HepG2 (cell line): ENCODE data around the gene NEU1. TPM values are rescaled to one million over a fixed set of nuclear protein-coding genes. Genes with fewer than 3 reads are reported as not detected.
A peak's percentile ranks its signal among the peaks of the same experiment; 100 is the strongest.

Experiments used
- ARID2 ChIP-seq: sonication (generic); formaldehyde crosslinking; IDR thresholded peaks from 2 replicates; pipeline ENCODE4 v1.8.1; 2022; ENCODE audit warnings: mild to moderate bottlenecking, missing genetic modification reagents, borderline replicate concordance
- ATF7-NPFF ChIP-seq: sonication (generic); formaldehyde crosslinking; IDR thresholded peaks from 2 replicates; pipeline ENCODE4 v1.8.1; 2023; ENCODE audit warnings: mild to moderate bottlenecking, low read depth, missing genetic modification reagents, moderate library complexity
- ATM ChIP-seq: fragments of 450-650 bp; IDR thresholded peaks from 2 replicates; pipeline ENCODE4 v1.7.1; 2017; ENCODE audit warnings: mild to moderate bottlenecking, borderline replicate concordance
- DR1 ChIP-seq: sonication (generic); formaldehyde crosslinking; IDR thresholded peaks from 2 replicates; pipeline ENCODE4 v1.8.0; 2021; ENCODE audit warnings: mild to moderate bottlenecking, missing genetic modification reagents, inconsistent platforms
- ISL2 ChIP-seq: sonication (generic); formaldehyde crosslinking; IDR thresholded peaks from 2 replicates; pipeline ENCODE4 v1.5.0; 2020; ENCODE audit warnings: missing genetic modification reagents
- ISX ChIP-seq: sonication (generic); formaldehyde crosslinking; conservative IDR thresholded peaks from 2 replicates; pipeline ENCODE4 v1.5.0; 2020; ENCODE audit warnings: missing genetic modification reagents
- MIER2 ChIP-seq: IDR thresholded peaks from 2 replicates; pipeline ENCODE4 v1.6.1; 2016; ENCODE audit warnings: missing biosample characterization, missing genetic modification reagents
- MTERF4 ChIP-seq: sonication (generic); formaldehyde crosslinking; IDR thresholded peaks from 2 replicates; pipeline ENCODE4 v1.8.0; 2023; ENCODE audit warnings: mild to moderate bottlenecking, missing genetic modification reagents
- NKX3-1 ChIP-seq: sonication (generic); formaldehyde crosslinking; IDR thresholded peaks from 2 replicates; pipeline ENCODE4 v1.5.0; 2020; ENCODE audit warnings: missing genetic modification reagents
- NR2F1 ChIP-seq, 2 experiments: fragments of 450-650 bp in 1 of 2; formaldehyde crosslinking in 1 of 2; IDR thresholded peaks; 2 replicates each; pipeline versions ENCODE4 v1.5.0 to v1.6.1; 2016 to 2020; ENCODE audit warnings: mild to moderate bottlenecking in 1 of 2, missing compliant biosample characterization in 1 of 2, missing genetic modification reagents in 1 of 2, moderate library complexity in 1 of 2
- POLR2AphosphoS2 ChIP-seq: IDR thresholded peaks from 2 replicates; pipeline ENCODE4 v1.6.1; 2011; ENCODE audit warnings: low read depth, low read length, improper control_type of control experiment
- SKIL ChIP-seq: sonication (generic); formaldehyde crosslinking; IDR thresholded peaks from 2 replicates; pipeline ENCODE4 v1.8.0; 2022; ENCODE audit warnings: missing genetic modification reagents, mild to moderate bottlenecking, moderate library complexity, borderline replicate concordance
- SMAD3 ChIP-seq: sonication (generic); formaldehyde crosslinking; IDR thresholded peaks from 2 replicates; pipeline ENCODE4 v1.4.0; 2020; ENCODE audit warnings: missing genetic modification reagents
- SYNCRIP ChIP-seq: fragments of 200-400 bp; formaldehyde crosslinking; IDR thresholded peaks from 2 replicates; pipeline ENCODE4 v1.6.1; 2018; ENCODE audit warnings: mild to moderate bottlenecking, low read depth, low read length; ENCODE audit not compliant: insufficient read depth
- TEF ChIP-seq: sonication (generic); formaldehyde crosslinking; IDR thresholded peaks from 2 replicates; pipeline ENCODE4 v1.5.0; 2020; ENCODE audit warnings: missing genetic modification reagents
- TFE3 ChIP-seq: IDR thresholded peaks from 2 replicates; pipeline ENCODE4 v1.6.1; 2016
- ZBTB42 ChIP-seq: sonication (generic); formaldehyde crosslinking; IDR thresholded peaks from 2 replicates; pipeline ENCODE4 v1.5.0; 2020; ENCODE audit warnings: mild to moderate bottlenecking, missing genetic modification reagents
- ZNF20 ChIP-seq: sonication (generic); formaldehyde crosslinking; IDR thresholded peaks from 2 replicates; pipeline ENCODE4 v1.4.0; 2020; ENCODE audit warnings: mild to moderate bottlenecking, moderate library complexity, missing genetic modification reagents
- ZNF431 ChIP-seq: sonication (generic); formaldehyde crosslinking; IDR thresholded peaks from 2 replicates; pipeline ENCODE4 v1.9.0; 2022; ENCODE audit warnings: missing genetic modification reagents, low read depth, mild to moderate bottlenecking, borderline replicate concordance
- ZNF749 ChIP-seq: sonication (generic); formaldehyde crosslinking; IDR thresholded peaks from 2 replicates; pipeline ENCODE4 v1.8.0; 2022; ENCODE audit warnings: mild to moderate bottlenecking, missing genetic modification reagents, moderate library complexity, borderline replicate concordance
- ZNF768 ChIP-seq: sonication (generic); formaldehyde crosslinking; IDR thresholded peaks from 2 replicates; pipeline ENCODE4 v1.4.0; 2020; ENCODE audit warnings: missing genetic modification reagents
- ZNF772 ChIP-seq: sonication (generic); formaldehyde crosslinking; IDR thresholded peaks from 2 replicates; pipeline ENCODE4 v1.5.0; 2020; ENCODE audit warnings: mild to moderate bottlenecking, missing genetic modification reagents
- ZNF792 ChIP-seq: IDR thresholded peaks from 2 replicates; pipeline ENCODE4 v1.6.1; 2016
- ZNF83 ChIP-seq: sonication (generic); formaldehyde crosslinking; IDR thresholded peaks from 2 replicates; pipeline ENCODE4 v1.4.0; 2020; ENCODE audit warnings: missing genetic modification reagents, mild to moderate bottlenecking, borderline replicate concordance
- ZSCAN5A ChIP-seq: sonication (generic); formaldehyde crosslinking; IDR thresholded peaks from 2 replicates; pipeline ENCODE4 v1.8.0; 2022; ENCODE audit warnings: mild to moderate bottlenecking, missing genetic modification reagents, borderline replicate concordance
- polyA plus RNA-seq, 8 experiments: library from polyadenylated mRNA; depleted of rRNA in 3 of 8; stranded (reverse) in 7 of 8; unstranded in 1 of 8; fragments of >200 nt; fragmentation: Illumina TruSeq in 4 of 8; extraction: Trizol in 4 of 8; gene quantifications; 2 replicates each; pipeline versions ENCODE4 v1.2.1 to v1.2.3, GENCODE V29; 2011 to 2016; ENCODE audit warnings: low read depth in 4 of 8, missing spikeins in 1 of 8, mixed read lengths in 1 of 8; ENCODE audit not compliant: insufficient read depth in 1 of 8
- total RNA-seq, 5 experiments: library from RNA; depleted of rRNA; stranded (reverse); fragments of >200 nt; fragmentation: Illumina TruSeq; extraction: Trizol; gene quantifications; 2 replicates each; pipeline ENCODE4 v1.2.3, GENCODE V29; 2016; ENCODE audit warnings: low read depth in 1 of 5

NEU1 gene
- total and polyA plus RNA-seq, 2 of the 13 experiments (the other 11 are each of a cell fraction or from before 2014, with no cell fraction given) = 215 to 297 TPM

- TF ChIP-seq ISX (CRISPR knock-in tag) (no peak), ZSCAN5A (CRISPR knock-in tag) (0 out of 2 replicates have a peak, but pooled peaks have one; percentile 69), TEF (CRISPR knock-in tag) (no peak), NR2F1 (CRISPR knock-in tag; IDR thresholded peaks at IDR 0.05) (no peak), ATF7-NPFF (CRISPR knock-in tag) (no peak; the same call in 1 of the 2 replicates), ZNF431 (CRISPR knock-in tag) (no peak), ZNF768 (CRISPR knock-in tag) (no peak), ZNF772 (CRISPR knock-in tag) (no peak), MTERF4 (CRISPR knock-in tag) (0 out of 2 replicates have a peak, but pooled peaks have one; percentile 38), ZNF20 (CRISPR knock-in tag) (no peak), ZBTB42 (CRISPR knock-in tag) (no peak), TFE3 (no peak), SYNCRIP (no peak), DR1 (CRISPR knock-in tag) (no peak), SKIL (no peak), SMAD3 (CRISPR knock-in tag) (0 out of 2 replicates have a peak, but pooled peaks have one; percentile 14), ZNF83 (CRISPR knock-in tag) (no peak), ZNF792 (no peak), NKX3-1 (CRISPR knock-in tag) (peak; percentile 39; the same call in 1 of the 2 replicates), ISL2 (CRISPR knock-in tag) (peak; percentile 11; the same call in 1 of the 2 replicates), ATM (no peak), ZNF749 (no peak), ARID2 (CRISPR knock-in tag) (no peak), POLR2AphosphoS2 (no peak), MIER2 (no peak)
Observed at GRCh38 chr6:31826793-31827285, 35.8 kb downstream of the NEU1 start (continued).
